HG02870 (cell line): ENCODE data around the gene COPE.
"Not testable (repeated sequence)": the region's sequence is repeated elsewhere in the genome, so short reads cannot be mapped to it uniquely, and the experiment has no call there.

Experiments
- ATAC-seq: cut with Tn5 transposase; IDR thresholded peaks from one replicate; pipeline ENCODE4 v1.9.1; 2021; ENCODE audit warnings: mild to moderate bottlenecking, moderate library complexity; ENCODE audit not compliant: unreplicated experiment

The COPE gene

DNA sequence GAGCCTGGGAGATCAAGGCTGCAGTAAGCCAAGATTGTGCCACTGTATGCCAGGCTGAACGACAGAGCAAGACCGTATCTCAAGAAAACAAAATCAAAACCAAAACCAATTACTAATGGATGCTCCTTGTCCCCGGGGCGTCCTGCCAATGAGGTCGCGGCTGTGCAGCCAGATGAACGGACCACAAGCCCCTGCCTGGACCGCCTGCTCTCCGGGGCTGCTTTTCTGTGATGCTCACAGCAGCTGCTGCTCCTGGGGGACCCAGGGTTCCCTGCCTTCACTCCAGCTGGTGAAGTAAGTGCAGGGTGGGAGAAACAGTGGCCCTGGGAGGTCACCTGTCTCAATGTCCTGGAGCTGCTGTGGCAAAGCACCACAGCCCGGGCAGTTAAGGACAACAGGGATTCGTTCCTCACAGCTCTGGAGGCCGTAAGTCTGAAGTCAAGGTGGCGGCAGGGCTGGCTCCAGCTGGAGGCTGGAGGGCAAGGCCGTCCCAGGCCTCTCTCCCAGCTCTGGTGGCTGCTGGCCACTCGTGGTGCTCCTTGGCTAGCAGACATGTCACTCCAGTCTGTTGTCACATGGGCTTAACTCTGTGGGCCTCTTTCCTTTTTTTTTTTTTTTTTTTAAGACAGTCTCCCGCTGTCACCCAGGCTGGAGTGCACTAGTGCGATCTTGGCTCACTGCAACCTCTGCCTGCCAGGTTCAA lies 10.1 kb downstream of the COPE start:
- ATAC-seq: no peak

- no peak for ATAC-seq
Measured at GRCh38 chr19:18906605-18907519, 12.3 kb downstream of the COPE start.

GRCh38 chr19:18905513-18906236 lies 13.5 kb downstream of the COPE start:
- ATAC-seq: no peak

- ATAC-seq: no peak
Measured at GRCh38 chr19:18905058-18905456, 14.1 kb downstream of the COPE start.

GRCh38 chr19:18904334-18905057 lies 14.7 kb downstream of the COPE start:
- no peak for ATAC-seq

DNA sequence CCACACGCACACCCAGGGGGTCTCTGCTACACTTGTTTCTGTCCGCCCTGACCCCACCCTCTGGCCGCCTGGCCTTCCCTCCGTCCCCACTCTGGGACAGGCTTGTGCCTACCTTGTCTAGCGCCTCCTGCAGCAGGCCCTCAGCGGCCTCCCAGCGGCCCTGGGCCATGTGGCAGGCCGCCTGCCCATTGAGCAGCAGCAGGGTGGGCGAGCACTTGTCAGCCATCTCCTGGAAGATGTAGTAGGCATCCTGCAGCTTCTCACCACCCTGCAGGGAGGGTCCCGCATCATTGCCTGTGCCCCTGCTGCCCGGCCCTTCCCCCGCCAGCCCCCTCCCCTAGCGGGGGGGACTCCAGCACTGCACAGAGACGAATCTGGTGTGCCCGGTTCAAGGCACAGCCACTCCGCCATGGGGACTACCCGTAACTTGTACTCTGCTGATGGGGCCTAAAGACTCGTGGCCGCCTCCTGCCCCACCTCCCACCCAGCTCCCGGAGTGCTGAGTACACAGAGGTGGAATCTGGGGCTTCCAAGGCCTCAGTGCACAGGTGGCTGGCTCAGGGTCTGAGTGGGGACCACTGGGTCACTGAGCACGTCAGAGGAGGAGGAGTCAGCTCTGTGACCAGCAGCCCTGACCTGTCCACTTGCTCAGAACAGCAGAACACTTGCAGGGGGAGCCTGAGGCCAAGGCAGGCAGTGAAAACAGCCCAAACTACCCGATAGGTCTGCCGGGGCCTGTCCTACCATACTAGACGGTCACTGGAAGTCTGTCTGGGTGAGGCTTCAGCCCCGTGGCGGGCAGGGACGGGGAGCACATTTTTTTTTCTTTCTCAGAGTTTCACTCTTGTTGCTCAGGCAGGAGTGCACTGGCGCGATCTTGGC lies 15.8 kb downstream of the COPE start:
- ATAC-seq: no peak

DNA sequence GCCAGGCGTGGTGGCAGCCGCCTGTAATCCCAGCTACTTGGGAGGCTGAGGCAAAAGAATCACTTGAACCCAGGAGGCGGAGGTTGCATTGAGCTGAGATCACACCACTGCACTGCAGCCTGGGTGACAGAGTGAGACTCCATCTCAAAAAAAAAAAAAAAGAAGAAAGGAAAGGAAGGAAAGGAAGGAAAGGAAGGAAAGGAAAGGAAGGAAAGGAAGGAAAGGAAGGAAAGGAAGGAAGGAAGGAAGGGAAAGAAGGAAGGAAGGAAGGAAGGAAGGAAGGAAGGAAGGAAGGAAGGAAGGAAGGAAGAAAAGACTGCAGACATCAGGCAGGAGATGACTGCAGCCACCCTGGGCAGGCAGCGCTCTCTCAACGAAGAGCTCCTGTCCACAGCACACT lies 16.7 kb downstream of the COPE start:
- ATAC-seq: not testable (repeated sequence)

DNA sequence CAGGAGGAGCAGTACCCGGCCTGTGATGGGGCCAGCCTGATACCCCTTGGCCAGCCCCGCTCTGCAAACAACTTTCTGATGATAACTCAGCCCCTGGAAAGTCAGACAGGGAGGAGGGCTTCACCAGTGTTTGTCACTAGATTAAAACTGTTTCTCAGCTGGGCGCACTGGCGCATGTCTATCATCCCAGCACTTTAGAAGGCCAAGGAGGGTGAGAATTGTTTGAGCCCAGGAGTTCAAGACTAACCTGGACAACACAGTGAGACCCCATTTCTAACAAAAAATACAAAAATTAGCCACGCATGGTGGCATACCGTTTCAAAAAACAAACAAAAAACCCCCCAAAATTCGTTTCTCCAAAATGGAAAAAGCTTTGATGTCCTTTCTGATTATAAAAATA lies 17.7 kb downstream of the COPE start:
- ATAC-seq: no peak

DNA sequence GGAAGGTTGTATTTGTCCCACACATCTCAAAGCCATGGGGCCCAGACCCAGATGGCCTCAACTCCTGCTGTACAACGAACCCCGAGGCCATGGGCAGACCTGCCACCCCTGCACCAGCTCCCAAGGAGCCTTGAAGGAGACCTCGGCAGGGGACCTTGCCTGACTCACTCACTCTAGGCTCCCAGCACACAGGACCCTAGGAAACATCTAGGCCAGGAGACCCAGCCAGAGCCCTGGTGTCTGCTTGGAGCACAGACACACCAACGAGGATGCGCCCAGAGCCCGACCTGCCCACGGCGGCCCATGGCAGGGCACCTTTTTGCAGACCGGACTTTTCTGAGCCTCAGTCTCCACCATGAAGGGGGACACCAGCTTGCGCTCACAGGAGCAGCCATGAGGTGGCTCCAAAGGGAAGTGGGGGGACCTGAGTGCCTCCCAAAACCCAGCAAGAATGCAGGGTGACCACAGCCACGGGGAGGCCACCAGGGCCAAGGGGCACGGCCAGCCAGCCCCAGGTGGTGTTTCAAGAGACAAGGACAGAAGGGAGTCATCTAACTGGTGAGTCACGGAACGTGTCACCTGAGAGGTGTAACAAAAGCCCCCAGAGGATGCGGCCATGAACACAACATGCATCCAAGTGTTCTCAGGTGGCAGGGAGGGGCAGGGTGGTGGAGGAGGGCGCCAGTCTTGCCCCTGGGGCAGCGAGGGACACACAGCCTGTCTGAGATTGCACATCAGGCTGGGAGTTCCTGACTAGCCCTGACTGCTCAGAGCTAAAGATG lies 18.3 kb downstream of the COPE start:
- ATAC-seq: no peak

DNA sequence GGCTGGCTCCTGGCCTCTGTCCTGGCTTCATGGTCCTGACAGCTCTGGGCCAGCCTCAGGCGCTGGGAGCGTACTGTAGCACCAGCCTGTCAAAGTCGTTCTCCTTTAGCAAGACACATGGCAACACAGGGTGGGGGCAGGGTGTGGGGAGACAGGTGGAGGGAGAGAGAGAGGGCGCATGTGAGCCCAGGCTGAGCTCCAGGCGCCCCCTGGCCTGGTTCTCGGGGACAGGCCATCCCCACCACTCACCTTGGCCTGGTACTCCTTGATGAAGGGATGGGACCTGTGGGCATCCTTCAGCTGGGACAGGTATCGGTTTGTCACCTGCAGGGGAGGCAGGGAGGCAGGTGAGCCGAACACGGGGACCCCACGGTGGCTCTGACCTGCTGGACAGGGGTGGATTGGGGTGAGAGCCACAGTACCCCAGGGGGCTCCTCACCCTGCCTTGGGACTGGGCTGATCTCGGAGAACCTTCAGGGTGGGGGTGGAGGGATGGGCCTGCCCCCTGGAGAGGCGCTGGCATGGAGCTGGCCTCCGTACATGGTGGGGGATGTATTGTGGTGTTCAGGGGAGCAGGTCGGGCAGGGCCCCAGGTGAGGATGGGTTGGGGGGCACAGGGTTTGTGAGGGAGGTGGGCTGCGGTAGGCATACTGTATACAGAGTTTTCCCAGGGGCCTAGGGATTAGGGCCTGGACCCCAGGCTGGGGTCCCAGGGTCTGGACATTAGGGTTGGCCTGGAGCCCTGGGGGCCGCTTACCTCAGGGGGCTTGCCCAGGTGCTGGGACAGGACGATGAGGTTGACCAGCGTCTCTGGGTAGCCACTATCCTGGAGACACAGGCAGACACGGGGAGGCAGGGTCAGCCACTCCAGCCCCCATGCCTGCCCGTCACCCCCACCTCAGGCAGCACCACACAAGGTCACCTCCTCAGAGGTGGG lies 19.3 kb downstream of the COPE start:
- no peak for ATAC-seq

DNA sequence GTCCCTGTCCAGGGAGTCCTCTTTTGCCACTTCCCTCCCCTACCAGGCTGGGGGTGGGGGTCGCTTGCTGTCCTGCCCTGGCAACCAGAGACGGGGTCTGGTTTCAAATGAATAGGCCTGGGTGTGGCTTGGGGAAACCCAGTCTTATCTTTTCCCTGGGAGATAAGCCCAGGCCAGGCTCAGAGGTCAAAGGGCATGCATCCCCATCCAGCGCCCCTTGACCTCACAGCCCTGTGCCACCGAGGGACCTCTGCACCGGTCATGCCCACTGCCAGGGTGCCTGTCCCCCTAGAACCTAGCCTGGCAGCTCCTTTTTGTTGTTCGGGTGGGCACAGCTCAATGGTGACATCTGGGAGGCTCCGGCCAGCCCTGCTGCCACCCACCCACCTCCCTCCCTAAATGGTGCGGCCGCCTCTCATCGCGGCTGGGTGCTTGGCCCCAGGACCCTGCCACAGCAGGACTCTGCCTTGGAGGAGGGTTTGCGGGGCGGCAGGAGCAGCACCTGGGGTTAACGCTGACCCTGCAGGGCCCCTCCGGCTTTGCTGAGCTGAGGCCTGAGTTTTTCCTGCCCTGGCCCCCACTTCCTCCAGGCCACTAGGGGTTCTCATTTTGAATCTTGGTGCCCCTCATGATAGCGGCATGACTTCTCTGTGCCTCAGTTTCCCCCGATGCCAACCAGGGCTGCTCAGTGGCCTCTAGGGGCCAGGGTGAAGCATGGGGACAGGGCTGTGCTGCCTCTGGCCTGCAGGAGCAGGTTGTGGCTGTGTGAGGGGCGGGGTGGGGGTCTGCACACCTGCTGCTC lies 20.4 kb downstream of the COPE start:
- no peak for ATAC-seq

- ATAC-seq: no peak
Measured at GRCh38 chr19:18898081-18898606, 21.0 kb downstream of the COPE start.

DNA sequence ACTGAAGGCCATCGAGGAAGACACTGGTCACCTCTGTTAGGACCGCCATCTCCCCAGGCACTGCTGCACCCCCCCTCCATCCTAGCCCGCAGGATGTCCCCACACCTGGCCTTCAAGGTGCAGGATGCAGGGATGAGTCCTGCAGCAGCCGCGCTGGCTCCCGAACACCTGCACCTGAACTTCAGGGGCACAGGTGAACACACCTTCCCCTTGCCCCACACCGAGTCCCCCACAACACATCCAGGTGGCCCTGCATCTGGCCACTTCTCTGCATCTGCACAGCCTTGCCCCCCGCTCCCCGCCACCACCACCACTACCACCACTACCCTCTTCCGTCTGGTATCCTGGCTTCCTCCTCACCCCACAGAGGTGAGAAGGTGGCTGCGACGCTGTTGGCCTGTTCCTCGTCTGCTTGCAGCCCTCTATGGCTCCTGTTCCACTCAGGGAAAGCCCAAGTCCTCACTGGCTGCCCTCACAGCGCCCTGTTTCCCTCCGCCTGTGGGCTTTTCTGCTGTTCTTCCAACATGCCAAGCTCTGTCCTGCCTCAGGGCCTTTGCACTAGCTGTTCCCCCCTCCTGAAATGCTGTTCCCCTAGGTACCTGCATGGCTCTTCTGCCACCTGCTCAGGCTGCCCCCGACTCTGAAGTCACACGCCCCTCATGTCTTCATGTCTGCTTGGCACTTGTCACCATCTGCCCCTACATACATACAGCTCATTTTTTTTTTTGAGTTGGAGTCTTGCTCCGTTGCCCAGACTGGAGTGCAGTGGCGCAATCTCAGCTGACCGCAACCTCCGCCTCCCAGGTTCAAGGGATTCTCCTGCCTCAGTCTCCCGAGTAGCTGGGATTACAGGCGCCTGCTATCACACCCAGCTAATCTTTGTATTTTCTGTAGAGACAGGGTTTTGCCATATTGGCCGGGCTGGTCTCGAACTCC lies 21.8 kb downstream of the COPE start:
- ATAC-seq: no peak

GRCh38 chr19:18896421-18896841 lies 22.8 kb downstream of the COPE start:
- no peak for ATAC-seq

- no peak for ATAC-seq
Measured at GRCh38 chr19:18895824-18896341, 23.3 kb downstream of the COPE start, which contains the start of gene CERS1. Gene CERS1, minus strand, starts transcription at chr19:18896158. Its CDS starts 86 bp downstream, at chr19:18896072.
